ENCODE results near the gene CELA3A. TPM values are rescaled to one million over a fixed set of nuclear protein-coding genes. Genes with fewer than 3 reads are reported as not detected.

Gene CELA3A
- total and polyA plus RNA-seq, 2 of the 13 experiments (the other 11 are each of a cell fraction or from before 2014, with no cell fraction given) = 0.09 TPM; not detected in 1

GRCh38 chr1:21963477-21964217 lies 37.8 kb upstream of the CELA3A start (continued):
- peak; percentile 28; the same call in 1 of the 2 replicates for TF ChIP-seq ELF1 (CRISPR knock-in tag; IDR thresholded peaks at IDR 0.05)
- TF ChIP-seq RBAK (CRISPR knock-in tag; IDR thresholded peaks at IDR 0.05) = peak; percentile 83
- TF ChIP-seq GFI1 (CRISPR knock-in tag; IDR thresholded peaks at IDR 0.05; ENCODE audit: borderline replicate concordance) = no peak
- peak; percentile 94 for TF ChIP-seq SMC3 (IDR thresholded peaks at IDR 0.05; ENCODE audit: low read length)
- TF ChIP-seq YY1 (IDR thresholded peaks at IDR 0.05; ENCODE audit: insufficient read depth, insufficient replicate concordance, low read depth, low read length) = peak; percentile 18
- TF ChIP-seq DZIP1 (CRISPR knock-in tag; IDR thresholded peaks at IDR 0.05) = no peak
- TF ChIP-seq SP140L (CRISPR knock-in tag; IDR thresholded peaks at IDR 0.05; ENCODE audit: borderline replicate concordance) = no peak
- 0 out of 2 replicates have a peak, but pooled peaks have one; percentile 24 for TF ChIP-seq SOX5 (CRISPR knock-in tag; IDR thresholded peaks at IDR 0.05; ENCODE audit: borderline replicate concordance)
- 0 out of 2 replicates have a peak, but pooled peaks have one; percentile 28 for TF ChIP-seq BORCS8-MEF2B (CRISPR knock-in tag; IDR thresholded peaks at IDR 0.05)
- peak; percentile 58 for TF ChIP-seq RARA (CRISPR knock-in tag; IDR thresholded peaks at IDR 0.05)
- TF ChIP-seq PRDM10 (CRISPR knock-in tag; IDR thresholded peaks at IDR 0.05; ENCODE audit: low read depth) = no peak
- peak; percentile 61; the same call in 1 of the 2 replicates for TF ChIP-seq YEATS2 (CRISPR knock-in tag; IDR thresholded peaks at IDR 0.05; ENCODE audit: borderline replicate concordance)
- TF ChIP-seq CBX5 (CRISPR knock-in tag; IDR thresholded peaks at IDR 0.05; ENCODE audit: borderline replicate concordance) = 0 out of 2 replicates have a peak, but pooled peaks have one; percentile 53
- TF ChIP-seq SALL1 (CRISPR knock-in tag; IDR thresholded peaks at IDR 0.05) = peak; percentile 68
- peak; percentile 45 for TF ChIP-seq FOSL2 (CRISPR knock-in tag; IDR thresholded peaks at IDR 0.05)
- TF ChIP-seq ZFP91 (CRISPR knock-in tag; IDR thresholded peaks at IDR 0.05; ENCODE audit: borderline replicate concordance) = 0 out of 2 replicates have a peak, but pooled peaks have one; percentile 36
- no peak for TF ChIP-seq ZNF552 (CRISPR knock-in tag; IDR thresholded peaks at IDR 0.05; ENCODE audit: borderline replicate concordance)
- 0 out of 4 replicates have a peak, but pooled peaks of 1 of the 2 experiments have one; percentile 7 for TF ChIP-seq EP300 (IDR thresholded peaks at IDR 0.05; ENCODE audit: low read depth in 2 of 2, low read length in 2 of 2)
- no peak for TF ChIP-seq EP300 (CRISPR knock-in tag; IDR thresholded peaks at IDR 0.05; ENCODE audit: borderline replicate concordance)
- TF ChIP-seq ZNF329 (CRISPR knock-in tag; IDR thresholded peaks at IDR 0.05; ENCODE audit: low read depth) = no peak
- TF ChIP-seq SMAD3 (CRISPR knock-in tag; IDR thresholded peaks at IDR 0.05) = 0 out of 2 replicates have a peak, but pooled peaks have one; percentile 54
- TF ChIP-seq KDM2A (CRISPR knock-in tag; IDR thresholded peaks at IDR 0.05; ENCODE audit: borderline replicate concordance, low read depth) = peak; percentile 54; the same call in 1 of the 2 replicates
